GM12878 (cell line): ENCODE data around the gene MYG1. TPM values are rescaled to one million over a fixed set of nuclear protein-coding genes. Genes with fewer than 3 reads are reported as not detected.

Experiments
- polyA plus RNA-seq, 11 experiments: library from polyadenylated mRNA; depleted of rRNA in 4 of 11; unstranded in 6 of 11; stranded (reverse) in 5 of 11; fragments of >200 nt; fragmentation: Nextera tagmentation in 4 of 11; fragmentation: Illumina TruSeq in 1 of 11; extraction: Ambion mirVana in 4 of 11; extraction: Trizol in 1 of 11; gene quantifications; 1 replicate in 1 of 11; 2 replicates in 10 of 11; pipeline versions ENCODE4 v1.2.1 to v1.2.3, GENCODE V29; 2011 to 2016; ENCODE audit warnings: inconsistent platforms in 2 of 11, missing spikeins in 2 of 11, low read depth in 1 of 11
- total RNA-seq, 4 experiments: library from RNA; depleted of rRNA in 3 of 4; stranded (reverse); fragments of >200 nt in 3 of 4; fragmentation: Illumina TruSeq in 1 of 4; extraction: Trizol in 1 of 4; gene quantifications; 2 replicates each; pipeline versions ENCODE4 v1.2.1 to v1.2.3, GENCODE V29; 2013 to 2021

MYG1 gene
- total and polyA plus RNA-seq, 10 of the 15 experiments (the other 5 are each of a cell fraction or from before 2014, with no cell fraction given), result 20.7 to 81.0 (median 49.4) TPM

Other genes starting within 250 kb of the MYG1 start
Only the 7 nearest of the 19 such genes appear.
- gene ITGB7, start 92.4 kb upstream of the MYG1 start, total RNA-seq (2014; rRNA removed), result 366 and 425 TPM in 2 replicates
- gene ITGB7, start 92.4 kb upstream of the MYG1 start, total RNA-seq (2014; rRNA removed; fragmentation: Illumina TruSeq; extraction: Trizol), result 158 and 166 TPM in 2 replicates
- 459 and 487 TPM in 2 replicates for gene ITGB7, start 92.4 kb upstream of the MYG1 start, total RNA-seq (2021)
- gene ITGB7, start 92.4 kb upstream of the MYG1 start, polyA plus RNA-seq (2011; rRNA removed), result 130 and 234 TPM in 2 replicates
- 95.4 and 174 TPM in 2 replicates for gene ITGB7, start 92.4 kb upstream of the MYG1 start, polyA plus RNA-seq (2014; fragmentation: Illumina TruSeq; extraction: Trizol)
- gene ITGB7, start 92.4 kb upstream of the MYG1 start, polyA plus RNA-seq (2014; fragmentation: Nextera tagmentation; extraction: Ambion mirVana), result 10 to 100 TPM; 54.5 to 99.5 TPM
- gene ITGB7, start 92.4 kb upstream of the MYG1 start, polyA plus RNA-seq (2014; rRNA removed), result 282 and 333 TPM in 2 replicates
- 100 to 1,000 TPM; 269 to 332 TPM for gene ITGB7, start 92.4 kb upstream of the MYG1 start, polyA plus RNA-seq (2016; fragmentation: Nextera tagmentation; extraction: Ambion mirVana)
- 3.4 and 4.0 TPM in 2 replicates for gene RARG, start 67.5 kb upstream of the MYG1 start, total RNA-seq (2014; rRNA removed)
- 3.0 and 3.9 TPM in 2 replicates for gene RARG, start 67.5 kb upstream of the MYG1 start, total RNA-seq (2014; rRNA removed; fragmentation: Illumina TruSeq; extraction: Trizol)
- gene RARG, start 67.5 kb upstream of the MYG1 start, total RNA-seq (2021), result 7.3 and 8.7 TPM in 2 replicates
- 4.5 and 8.1 TPM in 2 replicates for gene RARG, start 67.5 kb upstream of the MYG1 start, polyA plus RNA-seq (2011; rRNA removed)
- gene RARG, start 67.5 kb upstream of the MYG1 start, polyA plus RNA-seq (2014; fragmentation: Illumina TruSeq; extraction: Trizol), result 2.6 and 4.2 TPM in 2 replicates
- gene RARG, start 67.5 kb upstream of the MYG1 start, polyA plus RNA-seq (2014; fragmentation: Nextera tagmentation; extraction: Ambion mirVana), result under 1 TPM; 0.27 to 0.60 TPM
- 7.2 and 8.0 TPM in 2 replicates for gene RARG, start 67.5 kb upstream of the MYG1 start, polyA plus RNA-seq (2014; rRNA removed)
- gene RARG, start 67.5 kb upstream of the MYG1 start, polyA plus RNA-seq (2016; fragmentation: Nextera tagmentation; extraction: Ambion mirVana), result 1 to 10 TPM; 3.8 to 6.0 TPM
- 28.4 and 28.5 TPM in 2 replicates for gene ESPL1, start 31.4 kb upstream of the MYG1 start, total RNA-seq (2014; rRNA removed)
- 17.9 and 20.1 TPM in 2 replicates for gene ESPL1, start 31.4 kb upstream of the MYG1 start, total RNA-seq (2014; rRNA removed; fragmentation: Illumina TruSeq; extraction: Trizol)
- gene ESPL1, start 31.4 kb upstream of the MYG1 start, total RNA-seq (2021), result 54.4 and 61.9 TPM in 2 replicates
- gene ESPL1, start 31.4 kb upstream of the MYG1 start, polyA plus RNA-seq (2011; rRNA removed), result 14.4 and 19.3 TPM in 2 replicates
- gene ESPL1, start 31.4 kb upstream of the MYG1 start, polyA plus RNA-seq (2014; fragmentation: Illumina TruSeq; extraction: Trizol), result 19.0 and 28.6 TPM in 2 replicates
- 1 to 10 TPM; 2.1 to 2.2 TPM for gene ESPL1, start 31.4 kb upstream of the MYG1 start, polyA plus RNA-seq (2014; fragmentation: Nextera tagmentation; extraction: Ambion mirVana)
- 30.8 and 31.4 TPM in 2 replicates for gene ESPL1, start 31.4 kb upstream of the MYG1 start, polyA plus RNA-seq (2014; rRNA removed)
- 10 to 100 TPM; 21.1 to 21.2 TPM for gene ESPL1, start 31.4 kb upstream of the MYG1 start, polyA plus RNA-seq (2016; fragmentation: Nextera tagmentation; extraction: Ambion mirVana)
- 320 and 355 TPM in 2 replicates for gene PFDN5, start 4.2 kb upstream of the MYG1 start, total RNA-seq (2014; rRNA removed)
- gene PFDN5, start 4.2 kb upstream of the MYG1 start, total RNA-seq (2014; rRNA removed; fragmentation: Illumina TruSeq; extraction: Trizol), result 504 and 518 TPM in 2 replicates
- gene PFDN5, start 4.2 kb upstream of the MYG1 start, total RNA-seq (2021), result 300 and 322 TPM in 2 replicates
- gene PFDN5, start 4.2 kb upstream of the MYG1 start, polyA plus RNA-seq (2011; rRNA removed), result 851 and 863 TPM in 2 replicates
- 485 and 536 TPM in 2 replicates for gene PFDN5, start 4.2 kb upstream of the MYG1 start, polyA plus RNA-seq (2014; fragmentation: Illumina TruSeq; extraction: Trizol)
- gene PFDN5, start 4.2 kb upstream of the MYG1 start, polyA plus RNA-seq (2014; fragmentation: Nextera tagmentation; extraction: Ambion mirVana), result 1,000 to 10,000 TPM; 1,522 to 1,596 TPM
- gene PFDN5, start 4.2 kb upstream of the MYG1 start, polyA plus RNA-seq (2014; rRNA removed), result 438 and 511 TPM in 2 replicates
- gene PFDN5, start 4.2 kb upstream of the MYG1 start, polyA plus RNA-seq (2016; fragmentation: Nextera tagmentation; extraction: Ambion mirVana), result 100 to 1,000 TPM; 373 to 398 TPM
- gene AAAS, start 21.9 kb downstream of the MYG1 start, total RNA-seq (2014; rRNA removed), result 74.3 and 84.5 TPM in 2 replicates
- gene AAAS, start 21.9 kb downstream of the MYG1 start, total RNA-seq (2014; rRNA removed; fragmentation: Illumina TruSeq; extraction: Trizol), result 47.6 and 47.8 TPM in 2 replicates
- 65.3 and 69.0 TPM in 2 replicates for gene AAAS, start 21.9 kb downstream of the MYG1 start, total RNA-seq (2021)
- 43.9 and 64.7 TPM in 2 replicates for gene AAAS, start 21.9 kb downstream of the MYG1 start, polyA plus RNA-seq (2011; rRNA removed)
- 53.1 and 70.8 TPM in 2 replicates for gene AAAS, start 21.9 kb downstream of the MYG1 start, polyA plus RNA-seq (2014; fragmentation: Illumina TruSeq; extraction: Trizol)
- 10 to 100 TPM; 58.6 to 71.5 TPM for gene AAAS, start 21.9 kb downstream of the MYG1 start, polyA plus RNA-seq (2014; fragmentation: Nextera tagmentation; extraction: Ambion mirVana)
- gene AAAS, start 21.9 kb downstream of the MYG1 start, polyA plus RNA-seq (2014; rRNA removed), result 76.8 and 78.1 TPM in 2 replicates
- 10 to 100 TPM; 84.5 to 93.1 TPM for gene AAAS, start 21.9 kb downstream of the MYG1 start, polyA plus RNA-seq (2016; fragmentation: Nextera tagmentation; extraction: Ambion mirVana)
- not detected in 2 replicates for gene SP7, start 36.7 kb downstream of the MYG1 start, total RNA-seq (2014; rRNA removed)
- gene SP7, start 36.7 kb downstream of the MYG1 start, total RNA-seq (2014; rRNA removed; fragmentation: Illumina TruSeq; extraction: Trizol), result not detected in 2 replicates
- gene SP7, start 36.7 kb downstream of the MYG1 start, total RNA-seq (2021), result not detected in 2 replicates
- gene SP7, start 36.7 kb downstream of the MYG1 start, polyA plus RNA-seq (2011; rRNA removed), result not detected in 2 replicates
- gene SP7, start 36.7 kb downstream of the MYG1 start, polyA plus RNA-seq (2014; fragmentation: Illumina TruSeq; extraction: Trizol), result not detected in 2 replicates
- under 1 TPM in 1 of 2 experiments, not detected in 1; 0.05 TPM for gene SP7, start 36.7 kb downstream of the MYG1 start, polyA plus RNA-seq (2014; fragmentation: Nextera tagmentation; extraction: Ambion mirVana)
- not detected in 2 replicates for gene SP7, start 36.7 kb downstream of the MYG1 start, polyA plus RNA-seq (2014; rRNA removed)
- gene SP7, start 36.7 kb downstream of the MYG1 start, polyA plus RNA-seq (2016; fragmentation: Nextera tagmentation; extraction: Ambion mirVana), result under 1 TPM in 1 of 2 experiments, not detected in 1; 0.11 TPM
- gene SP1, start 80.5 kb downstream of the MYG1 start, total RNA-seq (2014; rRNA removed), result 27.0 and 29.7 TPM in 2 replicates
- 31.8 and 32.7 TPM in 2 replicates for gene SP1, start 80.5 kb downstream of the MYG1 start, total RNA-seq (2014; rRNA removed; fragmentation: Illumina TruSeq; extraction: Trizol)
- 46.7 and 49.0 TPM in 2 replicates for gene SP1, start 80.5 kb downstream of the MYG1 start, total RNA-seq (2021)
- gene SP1, start 80.5 kb downstream of the MYG1 start, polyA plus RNA-seq (2011; rRNA removed), result 43.9 and 52.0 TPM in 2 replicates
- gene SP1, start 80.5 kb downstream of the MYG1 start, polyA plus RNA-seq (2014; fragmentation: Illumina TruSeq; extraction: Trizol), result 33.5 and 35.6 TPM in 2 replicates
- gene SP1, start 80.5 kb downstream of the MYG1 start, polyA plus RNA-seq (2014; fragmentation: Nextera tagmentation; extraction: Ambion mirVana), result 1 to 10 TPM; 4.0 to 7.3 TPM
- gene SP1, start 80.5 kb downstream of the MYG1 start, polyA plus RNA-seq (2014; rRNA removed), result 22.4 and 23.4 TPM in 2 replicates
- gene SP1, start 80.5 kb downstream of the MYG1 start, polyA plus RNA-seq (2016; fragmentation: Nextera tagmentation; extraction: Ambion mirVana), result 1 to 10 TPM; 3.3 to 3.7 TPM